CD4-positive, alpha-beta T cell treated with Interleukin-17A for 4 hours (primary cell): ENCODE measurements around the gene UBE2QL1.

Source experiments
- DNase-seq: peaks from one replicate; pipeline ENCODE4 v3.0.0-alpha.2; 2020; ENCODE audit warnings: mixed read lengths

Gene UBE2QL1

GRCh38 chr5:6541256-6542013, 92.8 kb downstream of the UBE2QL1 start:
- DNase-seq, result no peak

GRCh38 chr5:6542421-6543345, 94.0 kb downstream of the UBE2QL1 start:
- no peak for DNase-seq

- DNase-seq, result no peak
Measured at GRCh38 chr5:6543346-6543730, 94.7 kb downstream of the UBE2QL1 start.

- DNase-seq, result no peak
Measured at GRCh38 chr5:6543830-6544560, 95.3 kb downstream of the UBE2QL1 start.
